Spleen (tissue), 7 donors: ENCODE measurements around the gene FMN2.

Experiments used
- POLR2A ChIP-seq, 3 donors: fragments of 450-650 bp; IDR thresholded peaks; one replicate each; pipeline ENCODE4 v1.5.1; 2017; ENCODE audit warnings: antibody characterized with exemption in 3 of 3, mild to moderate bottlenecking in 1 of 3
- POLR2AphosphoS5 ChIP-seq, 3 donors: sonication (generic); formaldehyde crosslinking; IDR thresholded peaks; one replicate each; pipeline ENCODE4 v1.5.1; 2017; ENCODE audit warnings: antibody characterized with exemption in 3 of 3
- TF ChIP-seq, protein P1 (sequence below), 11 experiments: fragments of 200-600 bp in 7 of 11; fragments of 450-650 bp in 4 of 11; sonication (generic) in 4 of 11; IDR thresholded peaks in 8 of 11; conservative IDR thresholded peaks in 3 of 11; 1 replicate in 7 of 11; 2 replicates in 4 of 11; pipeline versions ENCODE4 v1.4.0 to v1.8.0; 2016 to 2021; ENCODE audit warnings: antibody characterized with exemption in 11 of 11, inconsistent platforms in 4 of 11, mild to moderate bottlenecking in 1 of 11
- donor health status: DM: no; HTN: no; CAD: no; lungs with moderate emphysema.
- donor health status: DM: no; HTN: no; CAD: no.
- donor health status: DM: no; HTN: no; CAD: no.

DNA sequence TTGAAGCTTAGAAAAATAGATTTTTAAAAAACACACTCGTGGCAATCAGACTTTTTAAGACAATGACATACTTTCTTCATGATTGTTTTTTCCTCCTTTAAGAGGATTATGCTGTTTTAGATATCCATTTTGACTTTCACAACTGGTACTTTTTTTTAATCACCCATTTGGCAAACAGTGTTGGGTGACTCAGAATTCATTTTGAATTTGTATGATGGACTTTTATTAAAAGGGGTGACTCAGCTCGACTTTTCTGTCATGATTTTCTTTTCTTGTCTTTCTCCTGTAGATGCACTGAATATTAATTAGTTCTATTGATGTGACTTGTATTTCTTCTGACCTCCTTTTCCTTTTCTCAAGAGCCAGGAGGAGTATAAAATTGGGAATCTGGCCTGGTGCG lies 44.7 kb downstream of the FMN2 start:
- TF ChIP-seq, protein P1, sequence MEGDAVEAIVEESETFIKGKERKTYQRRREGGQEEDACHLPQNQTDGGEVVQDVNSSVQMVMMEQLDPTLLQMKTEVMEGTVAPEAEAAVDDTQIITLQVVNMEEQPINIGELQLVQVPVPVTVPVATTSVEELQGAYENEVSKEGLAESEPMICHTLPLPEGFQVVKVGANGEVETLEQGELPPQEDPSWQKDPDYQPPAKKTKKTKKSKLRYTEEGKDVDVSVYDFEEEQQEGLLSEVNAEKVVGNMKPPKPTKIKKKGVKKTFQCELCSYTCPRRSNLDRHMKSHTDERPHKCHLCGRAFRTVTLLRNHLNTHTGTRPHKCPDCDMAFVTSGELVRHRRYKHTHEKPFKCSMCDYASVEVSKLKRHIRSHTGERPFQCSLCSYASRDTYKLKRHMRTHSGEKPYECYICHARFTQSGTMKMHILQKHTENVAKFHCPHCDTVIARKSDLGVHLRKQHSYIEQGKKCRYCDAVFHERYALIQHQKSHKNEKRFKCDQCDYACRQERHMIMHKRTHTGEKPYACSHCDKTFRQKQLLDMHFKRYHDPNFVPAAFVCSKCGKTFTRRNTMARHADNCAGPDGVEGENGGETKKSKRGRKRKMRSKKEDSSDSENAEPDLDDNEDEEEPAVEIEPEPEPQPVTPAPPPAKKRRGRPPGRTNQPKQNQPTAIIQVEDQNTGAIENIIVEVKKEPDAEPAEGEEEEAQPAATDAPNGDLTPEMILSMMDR (IDR thresholded peaks at IDR 0.05 in 8 of 11, conservative IDR thresholded peaks at IDR 0.05 in 3 of 11), result no peak
- no peak for TF ChIP-seq POLR2A (IDR thresholded peaks at IDR 0.05)
- no peak for TF ChIP-seq POLR2AphosphoS5 (IDR thresholded peaks at IDR 0.05)
